HG03066 (cell line): ENCODE data around the gene GRAP.

Experiments
- ATAC-seq: cut with Tn5 transposase; IDR thresholded peaks from one replicate; pipeline ENCODE4 v1.9.1; 2021; ENCODE audit warnings: low read depth; ENCODE audit not compliant: unreplicated experiment

Gene GRAP

GRCh38 chr17:18987230-18987610 is 59.5 kb downstream of the GRAP start:
- no peak for ATAC-seq

- no peak for ATAC-seq
Measured at GRCh38 chr17:18986541-18987229, 60.1 kb downstream of the GRAP start.

GRCh38 chr17:18985475-18985874 is 61.3 kb downstream of the GRAP start:
- no peak for ATAC-seq

- ATAC-seq = no peak
Measured at GRCh38 chr17:18984273-18985114, 62.3 kb downstream of the GRAP start.

- ATAC-seq = no peak
Measured at GRCh38 chr17:18981642-18982424, 64.9 kb downstream of the GRAP start.

GRCh38 chr17:18981335-18981641 is 65.5 kb downstream of the GRAP start:
- no peak for ATAC-seq

GRCh38 chr17:18980682-18981334 is 65.9 kb downstream of the GRAP start:
- ATAC-seq = no peak

GRCh38 chr17:18978655-18979054 is 68.1 kb downstream of the GRAP start:
- no peak for ATAC-seq

- no peak for ATAC-seq
Measured at GRCh38 chr17:18978050-18978449, 68.7 kb downstream of the GRAP start.

- ATAC-seq = no peak
Measured at GRCh38 chr17:18977646-18978045, 69.1 kb downstream of the GRAP start.

- ATAC-seq = no peak
Measured at GRCh38 chr17:18977021-18977420, 69.7 kb downstream of the GRAP start.

- no peak for ATAC-seq
Measured at GRCh38 chr17:18976201-18976600, 70.6 kb downstream of the GRAP start.

GRCh38 chr17:18975597-18975996 is 71.2 kb downstream of the GRAP start:
- no peak for ATAC-seq

- no peak for ATAC-seq
Measured at GRCh38 chr17:18974407-18975149, 72.2 kb downstream of the GRAP start.

GRCh38 chr17:18971801-18972200 is 75.0 kb downstream of the GRAP start:
- ATAC-seq = no peak
